Ovary (tissue), 3 donors: ENCODE results near the gene KCNK6.

Experiments
- POLR2A ChIP-seq: fragments of 450-650 bp; IDR thresholded peaks from one replicate; pipeline ENCODE4 v1.6.1; 2017; ENCODE audit warnings: antibody characterized with exemption, mild to moderate bottlenecking, moderate library complexity
- TF ChIP-seq, protein P1 (sequence below), 3 donors: fragments of 450-650 bp in 2 of 3; fragments of 200-600 bp in 1 of 3; IDR thresholded peaks; one replicate each; pipeline versions ENCODE4 v1.5.1 to v1.8.0; 2016 to 2022; ENCODE audit warnings: antibody characterized with exemption in 3 of 3, mild to moderate bottlenecking in 1 of 3
- donor health status: DM: no; HTN: no; CAD: no.

DNA sequence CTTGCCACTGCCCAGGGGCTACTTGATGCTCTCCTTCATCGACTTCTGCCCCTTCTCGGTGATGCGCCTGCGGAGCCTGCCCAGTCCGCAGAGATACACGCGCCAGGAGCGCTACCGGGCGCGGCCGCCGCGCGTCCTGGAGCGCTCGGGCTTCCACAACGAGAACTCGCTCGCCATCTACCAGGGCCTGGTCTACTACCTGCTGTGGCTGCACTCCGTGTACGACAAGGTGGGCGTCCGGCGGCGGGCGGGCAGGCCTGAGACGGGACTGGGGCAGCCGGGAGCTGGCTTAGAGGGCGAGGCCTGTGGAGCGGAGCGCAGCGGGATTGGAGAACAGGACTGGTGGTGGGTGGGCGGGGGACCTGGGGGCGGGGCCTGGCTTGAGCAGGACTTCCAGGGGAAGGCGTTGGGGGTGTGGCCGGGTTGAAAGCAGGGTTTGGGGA lies 42.0 kb downstream of the KCNK6 start:
- TF ChIP-seq POLR2A: no peak
- TF ChIP-seq, protein P1, sequence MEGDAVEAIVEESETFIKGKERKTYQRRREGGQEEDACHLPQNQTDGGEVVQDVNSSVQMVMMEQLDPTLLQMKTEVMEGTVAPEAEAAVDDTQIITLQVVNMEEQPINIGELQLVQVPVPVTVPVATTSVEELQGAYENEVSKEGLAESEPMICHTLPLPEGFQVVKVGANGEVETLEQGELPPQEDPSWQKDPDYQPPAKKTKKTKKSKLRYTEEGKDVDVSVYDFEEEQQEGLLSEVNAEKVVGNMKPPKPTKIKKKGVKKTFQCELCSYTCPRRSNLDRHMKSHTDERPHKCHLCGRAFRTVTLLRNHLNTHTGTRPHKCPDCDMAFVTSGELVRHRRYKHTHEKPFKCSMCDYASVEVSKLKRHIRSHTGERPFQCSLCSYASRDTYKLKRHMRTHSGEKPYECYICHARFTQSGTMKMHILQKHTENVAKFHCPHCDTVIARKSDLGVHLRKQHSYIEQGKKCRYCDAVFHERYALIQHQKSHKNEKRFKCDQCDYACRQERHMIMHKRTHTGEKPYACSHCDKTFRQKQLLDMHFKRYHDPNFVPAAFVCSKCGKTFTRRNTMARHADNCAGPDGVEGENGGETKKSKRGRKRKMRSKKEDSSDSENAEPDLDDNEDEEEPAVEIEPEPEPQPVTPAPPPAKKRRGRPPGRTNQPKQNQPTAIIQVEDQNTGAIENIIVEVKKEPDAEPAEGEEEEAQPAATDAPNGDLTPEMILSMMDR (IDR thresholded peaks at IDR 0.05): no peak
